GM18526 (cell line): Measurements from ENCODE around the gene MSMP.

Experiments used
- POLR2A ChIP-seq: IDR thresholded peaks from 3 replicates; pipeline ENCODE4 v1.6.1; 2011; ENCODE audit not compliant: insufficient read length; ENCODE audit errors: extremely low read depth

MSMP gene

GRCh38 chr9:35783418-35783817, 29.3 kb upstream of the MSMP start:
- TF ChIP-seq POLR2A: no peak

GRCh38 chr9:35781066-35781465, 27.0 kb upstream of the MSMP start:
- TF ChIP-seq POLR2A: no peak

- TF ChIP-seq POLR2A: no peak
These were observed 24.4 kb upstream of the MSMP start for GRCh38 chr9:35778496-35778895.

GRCh38 chr9:35776018-35776417, 21.9 kb upstream of the MSMP start:
- no peak for TF ChIP-seq POLR2A

- no peak for TF ChIP-seq POLR2A
These were observed 21.0 kb upstream of the MSMP start for GRCh38 chr9:35774907-35775635.

- no peak for TF ChIP-seq POLR2A
These were observed 17.9 kb upstream of the MSMP start for GRCh38 chr9:35771943-35772342.

GRCh38 chr9:35771534-35771933, 17.5 kb upstream of the MSMP start:
- TF ChIP-seq POLR2A: no peak

GRCh38 chr9:35771075-35771433, 17.0 kb upstream of the MSMP start:
- TF ChIP-seq POLR2A: no peak

- no peak for TF ChIP-seq POLR2A
These were observed 15.7 kb upstream of the MSMP start for GRCh38 chr9:35769763-35770162.

GRCh38 chr9:35767458-35767857, 13.4 kb upstream of the MSMP start:
- TF ChIP-seq POLR2A: no peak

GRCh38 chr9:35766997-35767396, 12.9 kb upstream of the MSMP start:
- TF ChIP-seq POLR2A: no peak

GRCh38 chr9:35763803-35764202, 9.7 kb upstream of the MSMP start:
- no peak for TF ChIP-seq POLR2A

GRCh38 chr9:35763181-35763580, 9.1 kb upstream of the MSMP start:
- no peak for TF ChIP-seq POLR2A

- no peak for TF ChIP-seq POLR2A
These were observed 6.6 kb upstream of the MSMP start for GRCh38 chr9:35760651-35761050.

- TF ChIP-seq POLR2A: no peak
These were observed 5.7 kb upstream of the MSMP start for GRCh38 chr9:35759795-35760194.

- TF ChIP-seq POLR2A: no peak
These were observed 4.5 kb upstream of the MSMP start for GRCh38 chr9:35758475-35759050.

GRCh38 chr9:35757892-35758275, 3.8 kb upstream of the MSMP start:
- no peak for TF ChIP-seq POLR2A

GRCh38 chr9:35757226-35757891, 3.3 kb upstream of the MSMP start:
- TF ChIP-seq POLR2A: no peak
